Aorta (tissue), 5 donors: ENCODE measurements around the gene SLCO4A1. TPM values are rescaled to one million over a fixed set of nuclear protein-coding genes. Genes with fewer than 3 reads are reported as not detected.

ENCODE experiments used
- ATAC-seq: fragments of 200-7000 bp; cut with Tn5 transposase; one replicate; pipeline ENCODE4 v1.9.1; 2022; ENCODE audit warnings: moderate library complexity; ENCODE audit not compliant: low FRiP score
- DNase-seq, 2 donors: peaks; one replicate each; pipeline ENCODE4 v3.0.0-alpha.2; 2020
- H3K27ac ChIP-seq, 2 donors: one replicate each; pipeline ENCODE4 v1.5.1; 2013; ENCODE audit warnings: low read length in 2 of 2, mild to moderate bottlenecking in 2 of 2, moderate library complexity in 2 of 2, control low read depth in 1 of 2, inconsistent platforms in 1 of 2, low read depth in 1 of 2
- H3K27me3 ChIP-seq, 2 donors: one replicate each; pipeline ENCODE4 v1.6.1; 2013; ENCODE audit warnings: control low read depth in 1 of 2, low read length in 1 of 2, mild to moderate bottlenecking in 1 of 2, moderate library complexity in 1 of 2; ENCODE audit not compliant: insufficient read depth in 2 of 2, control insufficient read depth in 1 of 2
- H3K36me3 ChIP-seq, 2 donors: one replicate each; pipeline ENCODE4 v1.6.1; 2013; ENCODE audit warnings: control low read depth in 1 of 2, low read length in 1 of 2, mild to moderate bottlenecking in 1 of 2; ENCODE audit not compliant: insufficient read depth in 2 of 2, control insufficient read depth in 1 of 2
- H3K4me1 ChIP-seq, 2 donors: one replicate each; pipeline ENCODE4 v1.6.1; 2013; ENCODE audit warnings: low read length in 2 of 2, control low read depth in 1 of 2, mild to moderate bottlenecking in 1 of 2, moderate library complexity in 1 of 2; ENCODE audit not compliant: insufficient read depth in 2 of 2, control insufficient read depth in 1 of 2
- H3K4me3 ChIP-seq, 2 donors: one replicate each; pipeline ENCODE4 v1.5.1; 2013; ENCODE audit warnings: low read length in 2 of 2, control low read depth in 1 of 2, mild to moderate bottlenecking in 1 of 2
- H3K9me3 ChIP-seq: one replicate; pipeline ENCODE4 v1.6.1; 2013; ENCODE audit warnings: mild to moderate bottlenecking, low read length; ENCODE audit not compliant: control insufficient read depth
- WGBS, 2 donors: extraction: QIAGEN DNeasy Blood & Tissue Kit; methylation state at CpG; one replicate each; pipeline ENCODE4 v1.1.7; 2013; 5-methylcytosine and 5-hydroxymethylcytosine counted together
- intact Hi-C, 2 donors: fragments of 100-400 bp; cut with DNase I; formaldehyde crosslinking; loops; one replicate each; pipeline versions ENCODE4 v1.14.2 to v1.15.0; 2022
- polyA plus RNA-seq, 2 donors: library from polyadenylated mRNA; stranded (reverse); fragments of 200-250 nt; gene quantifications; one replicate each; pipeline ENCODE4 v1.2.3, GENCODE V29; 2013
- total RNA-seq, 2 donors: library from RNA; stranded (reverse); fragmentation: NEBNext Ultra II Directional; extraction: Animal tissue kit (Norgen Biotek cat#: 25700); gene quantifications; one replicate each; pipeline ENCODE4 v1.2.1, GENCODE V29; 2021
- donor health status: healthy with polysubstance abuse.
- donor health status: Bipolar disorder and iron deficiency.
- donor health status: DM: no; HTN: no; CAD: no.
- donor health status: DM: no; HTN: no; CAD: no.
- donor health status: DM: yes; HTN: yes; CAD: no.

The SLCO4A1 gene
- total and polyA plus RNA-seq, 4 donors = 1.0 to 14.6 (median 9.0) TPM

DNA sequence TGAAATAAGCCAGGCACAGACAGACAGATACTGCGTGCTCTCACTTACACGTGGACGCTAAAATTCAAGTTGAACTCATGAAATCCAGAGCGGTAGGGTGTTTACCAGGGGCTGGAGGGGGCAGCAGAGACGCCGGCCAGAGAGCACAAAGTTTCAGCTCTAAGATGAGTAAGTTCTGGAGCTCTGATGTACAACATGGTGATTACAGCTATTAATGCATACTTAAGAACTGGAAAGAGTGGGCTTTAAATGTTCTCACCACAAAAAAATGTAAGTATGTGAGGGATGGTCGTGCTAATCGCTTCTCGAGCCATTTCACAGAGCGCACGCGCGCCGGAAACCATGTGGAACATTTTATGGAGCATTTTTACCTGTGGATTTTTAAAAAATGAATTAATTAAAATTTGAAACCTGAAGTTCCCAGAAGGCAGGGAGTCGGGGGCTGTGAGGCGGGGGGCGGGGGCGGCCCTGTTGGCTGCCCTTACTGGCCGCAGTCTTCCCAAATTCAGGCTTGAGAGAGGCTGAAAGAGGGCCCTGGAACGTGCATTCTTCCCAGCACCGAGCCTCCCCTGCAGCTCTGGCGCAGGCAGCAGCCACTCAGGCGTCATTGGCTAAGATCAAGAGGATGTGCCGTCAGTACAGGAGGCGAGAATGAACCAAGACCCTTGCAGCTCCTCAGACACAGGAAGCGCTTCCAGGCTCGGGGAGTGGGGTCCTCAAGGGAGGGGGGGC is 8.5 kb upstream of the SLCO4A1 start:
- DNase-seq = no peak
- Histone ChIP-seq H3K4me1 (no peaks in the 10 kb centered on the region), H3K36me3 (no peaks in the 10 kb centered on the region), H3K27me3 (no peaks in the 10 kb centered on the region), H3K4me3 (no peak overlapping the region), H3K9me3 (no peaks in the 10 kb centered on the region), H3K27ac (no peak overlapping the region)
- intact Hi-C loops = no loop called here
- ATAC-seq = no peak
- 46 to 47% methylated on average over 27 of the region's 27 CpGs for WGBS, 2 donors

DNA sequence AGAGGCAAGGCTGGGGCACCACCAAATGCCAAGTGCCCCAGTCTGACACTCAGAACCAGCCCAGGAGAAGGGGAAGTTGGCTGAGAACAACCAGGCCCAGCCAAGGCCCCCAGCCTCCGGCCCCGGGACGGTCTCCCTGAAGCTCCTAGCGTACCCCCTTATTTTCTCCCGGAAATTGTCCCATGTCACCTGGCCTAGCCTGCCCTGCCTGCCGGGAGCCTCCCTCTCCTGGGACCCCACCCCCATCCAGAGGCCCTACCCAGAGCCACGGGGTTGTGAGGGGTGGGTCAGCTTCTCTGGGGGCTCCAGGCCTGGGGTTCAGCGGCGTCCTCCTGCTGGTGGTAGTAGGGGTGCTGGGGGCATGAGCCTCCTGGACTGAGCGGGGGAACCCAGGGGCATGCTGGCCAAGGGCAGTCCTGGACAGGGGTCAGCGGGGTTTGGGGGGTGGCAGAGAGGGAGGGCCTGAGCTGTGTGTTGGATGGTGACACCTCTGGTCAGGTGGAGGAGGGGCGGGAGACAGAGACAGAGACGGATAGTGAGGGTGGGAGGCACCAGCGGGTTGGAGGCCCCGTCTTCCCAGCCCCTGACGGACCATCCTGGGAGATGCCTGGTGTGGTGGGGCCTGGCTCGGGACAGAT is 7.9 kb upstream of the SLCO4A1 start:
- no peaks in the 10 kb centered on the region for H3K36me3 ChIP-seq
- H3K27me3 ChIP-seq = no peaks in the 10 kb centered on the region
- H3K4me3 ChIP-seq = no peak overlapping the region
- ATAC-seq = no peak
- no peaks in the 10 kb centered on the region for H3K4me1 ChIP-seq
- no peak overlapping the region for H3K27ac ChIP-seq
- no peak for DNase-seq
- 71 to 82% methylated on average over 17 of the region's 17 CpGs for WGBS, 2 donors
- no peaks in the 10 kb centered on the region for H3K9me3 ChIP-seq
- intact Hi-C loops = no loop called here

DNA sequence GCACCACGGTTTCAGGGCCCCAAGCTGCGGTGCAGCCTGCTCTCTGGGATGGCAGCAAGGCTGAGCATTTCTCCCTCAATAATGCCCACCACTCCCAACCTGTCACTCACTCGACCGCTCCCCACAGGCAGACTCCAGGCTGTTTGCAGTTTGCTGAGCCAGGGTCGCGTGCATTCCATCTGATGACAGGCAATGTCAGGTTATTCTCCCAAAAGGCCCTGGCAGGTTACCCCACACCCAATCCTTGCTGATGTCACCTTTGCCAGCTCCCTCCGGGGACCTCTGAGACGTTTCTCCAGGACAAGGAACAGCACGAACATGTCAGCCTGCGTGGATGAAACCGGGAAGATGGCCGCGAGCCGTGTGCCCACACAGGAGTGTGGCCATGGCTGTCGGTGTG is 7.1 kb upstream of the SLCO4A1 start:
- DNase-seq (no peak), ATAC-seq (no peak)
- H3K4me3 ChIP-seq = no peak overlapping the region
- no peaks in the 10 kb centered on the region for H3K36me3 ChIP-seq
- H3K9me3 ChIP-seq = no peaks in the 10 kb centered on the region
- no peaks in the 10 kb centered on the region for H3K27me3 ChIP-seq
- intact Hi-C loops = no loop called here
- WGBS, 2 donors = 77 to 80% methylated on average over 15 of the region's 15 CpGs
- H3K27ac ChIP-seq = no peak overlapping the region
- no peaks in the 10 kb centered on the region for H3K4me1 ChIP-seq

DNA sequence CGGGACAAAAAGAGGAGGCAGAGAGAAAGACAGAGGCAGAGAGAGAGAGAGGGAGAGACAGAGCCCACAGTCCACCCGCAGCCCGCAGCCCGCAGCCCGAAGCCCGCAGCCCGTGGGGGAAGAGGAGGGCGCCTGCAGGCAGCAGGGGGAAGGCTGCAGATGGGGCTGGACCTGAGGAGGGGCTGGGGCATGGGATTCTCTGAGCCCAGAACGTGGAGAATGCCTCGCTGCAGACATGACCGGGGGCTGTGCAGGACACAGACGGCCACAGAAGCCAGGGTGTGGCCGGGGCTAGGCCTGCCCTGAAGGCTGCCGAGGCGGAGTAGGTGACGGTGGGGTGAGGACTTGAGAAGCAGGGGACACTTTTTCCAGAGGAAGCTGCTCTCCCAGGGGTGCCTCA is 6.5 kb upstream of the SLCO4A1 start:
- H3K36me3 ChIP-seq = no peaks in the 10 kb centered on the region
- WGBS, 2 donors = 33 to 57% methylated on average over 16 of the region's 16 CpGs
- H3K4me3 ChIP-seq = no peak overlapping the region
- no peaks in the 10 kb centered on the region for H3K9me3 ChIP-seq
- intact Hi-C loops = no loop called here
- no peaks in the 10 kb centered on the region for H3K27me3 ChIP-seq
- no peak overlapping the region for H3K27ac ChIP-seq
- DNase-seq (no peak), ATAC-seq (no peak)
- no peaks in the 10 kb centered on the region for H3K4me1 ChIP-seq

DNA sequence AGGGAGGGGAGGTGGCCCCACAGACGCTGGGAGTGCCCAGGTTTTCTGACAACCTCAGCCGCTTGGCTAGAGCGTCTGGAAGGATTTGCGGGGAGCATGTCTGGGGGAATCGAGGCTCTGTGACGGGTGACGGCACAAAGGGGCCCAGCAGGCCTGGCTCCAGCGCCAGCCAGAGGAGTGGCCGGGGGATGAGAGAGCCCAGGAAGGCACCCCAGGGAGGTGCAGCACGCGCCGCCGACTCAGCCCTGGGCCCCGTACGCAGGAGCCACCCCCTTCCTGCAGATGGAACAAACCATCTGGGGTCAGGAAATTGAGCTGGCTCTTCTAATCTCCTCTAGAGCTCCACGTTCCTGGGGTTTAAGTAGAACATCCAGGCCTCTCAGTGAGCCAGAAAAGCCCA is 5.9 kb upstream of the SLCO4A1 start:
- H3K9me3 ChIP-seq = no peaks in the 10 kb centered on the region
- no peak overlapping the region for H3K27ac ChIP-seq
- H3K4me3 ChIP-seq = no peak overlapping the region
- H3K4me1 ChIP-seq = no peaks in the 10 kb centered on the region
- H3K27me3 ChIP-seq = no peaks in the 10 kb centered on the region
- WGBS, 2 donors = 20 to 38% methylated on average over 16 of the region's 16 CpGs
- no peak for ATAC-seq
- intact Hi-C loops = no loop called here
- no peak for DNase-seq
- H3K36me3 ChIP-seq = no peaks in the 10 kb centered on the region

DNA sequence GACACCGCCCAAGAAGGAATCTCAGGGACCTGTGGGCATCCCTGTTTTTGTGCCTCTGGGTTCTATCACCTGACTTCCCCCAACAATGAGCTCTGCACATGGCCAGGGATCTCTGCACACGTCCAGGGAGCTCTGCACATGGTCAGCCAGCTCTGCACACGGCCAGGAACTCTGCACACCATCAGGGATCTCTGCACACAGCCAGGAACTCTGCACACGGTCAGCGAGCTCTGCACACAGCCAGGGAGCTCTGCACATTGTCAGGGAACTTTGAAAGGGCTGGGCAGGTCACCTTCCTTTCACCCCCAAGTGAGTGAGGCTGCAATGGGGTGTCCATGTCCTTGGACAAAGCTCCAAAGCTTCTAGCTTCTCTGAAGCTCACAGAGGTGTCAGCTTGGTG is 5.2 kb upstream of the SLCO4A1 start:
- no peak overlapping the region for H3K27ac ChIP-seq
- no peaks in the 10 kb centered on the region for H3K36me3 ChIP-seq
- no peak overlapping the region for H3K4me3 ChIP-seq
- no peak for DNase-seq
- intact Hi-C loops = no loop called here
- WGBS, 2 donors = 61 to 71% methylated on average over 5 of the region's 5 CpGs
- no peak for ATAC-seq
- no peaks in the 10 kb centered on the region for H3K27me3 ChIP-seq
- H3K4me1 ChIP-seq = no peaks in the 10 kb centered on the region
- H3K9me3 ChIP-seq = no peaks in the 10 kb centered on the region

DNA sequence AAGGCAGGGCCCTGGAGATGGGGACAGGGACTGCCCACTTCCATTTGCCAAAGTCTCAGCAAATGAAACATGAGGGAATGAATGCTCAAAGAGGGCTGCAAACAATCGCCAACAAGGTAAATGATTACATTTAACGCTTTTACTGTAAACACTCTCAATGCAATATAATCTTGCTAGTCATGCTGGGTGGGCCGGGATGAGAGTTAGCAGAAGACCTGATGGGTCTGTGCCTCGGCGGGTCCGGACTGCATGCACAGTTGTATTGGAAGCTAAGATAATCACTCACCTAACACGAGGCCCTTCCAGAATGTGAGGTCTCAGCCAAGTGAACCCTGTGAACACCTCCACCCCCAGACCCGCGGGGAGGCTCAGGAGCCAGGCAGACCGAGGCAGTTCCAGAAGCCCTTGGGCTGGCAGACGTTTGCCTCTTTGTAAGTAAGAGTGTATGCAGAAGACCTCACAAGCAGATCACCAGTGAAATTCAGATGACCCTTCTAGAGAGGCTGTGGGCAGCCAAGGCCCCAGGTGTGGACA is 4.7 kb upstream of the SLCO4A1 start:
- intact Hi-C loops = no loop called here
- no peak for ATAC-seq
- H3K4me3 ChIP-seq = no peak overlapping the region
- H3K36me3 ChIP-seq = no peaks in the 10 kb centered on the region
- no peaks in the 10 kb centered on the region for H3K27me3 ChIP-seq
- no peak for DNase-seq
- WGBS, 2 donors = 82 to 83% methylated on average over 11 of the region's 11 CpGs
- H3K4me1 ChIP-seq = no peaks in the 10 kb centered on the region
- no peak overlapping the region for H3K27ac ChIP-seq
- H3K9me3 ChIP-seq = no peaks in the 10 kb centered on the region

DNA sequence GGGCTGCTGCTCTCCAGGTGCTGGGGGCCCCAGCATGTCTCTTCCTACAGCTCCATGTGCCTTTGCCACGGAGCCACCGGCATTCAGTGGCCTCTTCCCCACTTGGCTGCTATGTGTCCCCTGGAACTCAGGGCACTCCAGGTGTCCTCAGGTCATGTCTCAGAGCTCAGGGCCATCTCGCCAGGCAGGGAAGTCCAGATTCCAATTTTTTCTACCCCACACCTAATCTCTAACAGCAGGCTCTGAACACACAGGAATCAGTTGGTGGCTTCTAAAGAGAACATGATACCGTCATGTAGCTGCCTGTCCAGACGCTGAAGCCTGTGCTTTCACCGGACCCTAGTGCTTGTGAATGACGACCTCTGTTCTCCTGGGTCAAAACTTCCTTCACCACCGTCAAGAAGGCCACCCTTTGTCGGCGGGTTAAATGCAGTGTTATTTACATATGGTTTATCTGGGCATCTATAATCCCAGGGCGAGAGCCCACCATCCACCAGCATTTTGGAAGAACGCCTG is 4.2 kb upstream of the SLCO4A1 start:
- ATAC-seq = no peak
- intact Hi-C loops = no loop called here
- 66 to 74% methylated on average over 12 of the region's 12 CpGs for WGBS, 2 donors
- Histone ChIP-seq H3K27me3 (no peaks in the 10 kb centered on the region), H3K9me3 (no peaks in the 10 kb centered on the region), H3K36me3 (no peaks in the 10 kb centered on the region), H3K4me1 (no peaks in the 10 kb centered on the region), H3K27ac (no peak overlapping the region), H3K4me3 (no peak overlapping the region)
- DNase-seq = no peak
